Stimulated activated CD8-positive, alpha-beta memory T cell treated with anti-CD3 and anti-CD28 coated beads, Interleukin-4, amount 100 ng/mL, for 24 hours (primary cell): ENCODE results near the gene TNS4.

ENCODE experiments used
- DNase-seq: peaks from one replicate; pipeline ENCODE4 v3.0.0-alpha.2; 2020; ENCODE audit warnings: low read depth

TNS4 gene

GRCh38 chr17:40471846-40472732 is 29.3 kb downstream of the TNS4 start:
- DNase-seq, result no peak

- no peak for DNase-seq
Observed at GRCh38 chr17:40470932-40471828, 30.2 kb downstream of the TNS4 start.

- DNase-seq, result no peak
Observed at GRCh38 chr17:40469805-40470675, 31.4 kb downstream of the TNS4 start.

GRCh38 chr17:40468560-40468959 is 32.9 kb downstream of the TNS4 start:
- no peak for DNase-seq

GRCh38 chr17:40467281-40467867 is 34.0 kb downstream of the TNS4 start:
- no peak for DNase-seq

- no peak for DNase-seq
Observed at GRCh38 chr17:40466298-40466971, 35.0 kb downstream of the TNS4 start.

GRCh38 chr17:40464392-40464855 is 37.0 kb downstream of the TNS4 start:
- no peak for DNase-seq

GRCh38 chr17:40463122-40463550 is 38.3 kb downstream of the TNS4 start:
- no peak for DNase-seq

- no peak for DNase-seq
Observed at GRCh38 chr17:40462343-40463121, 38.9 kb downstream of the TNS4 start.

- no peak for DNase-seq
Observed at GRCh38 chr17:40461732-40462342, 39.6 kb downstream of the TNS4 start.

- no peak for DNase-seq
Observed at GRCh38 chr17:40460968-40461731, 40.3 kb downstream of the TNS4 start.

GRCh38 chr17:40460604-40460967 is 40.8 kb downstream of the TNS4 start:
- no peak for DNase-seq

- no peak for DNase-seq
Observed at GRCh38 chr17:40459636-40460603, 41.5 kb downstream of the TNS4 start.

- no peak for DNase-seq
Observed at GRCh38 chr17:40458851-40459482, 42.5 kb downstream of the TNS4 start.

- DNase-seq, result no peak
Observed at GRCh38 chr17:40457964-40458791, 43.2 kb downstream of the TNS4 start.

GRCh38 chr17:40457369-40457768 is 44.1 kb downstream of the TNS4 start:
- DNase-seq, result no peak
